Fibroblast of lung (primary cell): ENCODE results near the gene TDRD15.

Source experiments
- CTCF ChIP-seq, 2 donors: IDR thresholded peaks in 1 of 2; conservative IDR thresholded peaks in 1 of 2; 1 replicate in 1 of 2; 2 replicates in 1 of 2; pipeline ENCODE4 v1.5.1; 2011 to 2012; ENCODE audit warnings: low read length in 2 of 2, control low read depth in 1 of 2, inconsistent platforms in 1 of 2, low read depth in 1 of 2, mild to moderate bottlenecking in 1 of 2
- EZH2 ChIP-seq: IDR thresholded peaks from 2 replicates; pipeline ENCODE4 v1.5.1; 2012; ENCODE audit warnings: low read length, control low read depth, mild to moderate bottlenecking; ENCODE audit errors: missing control alignments

GRCh38 chr2:21099281-21099907, 24.4 kb upstream of the TDRD15 start:
- no peak for TF ChIP-seq CTCF (conservative IDR thresholded peaks at IDR 0.05 in 1 of 2, IDR thresholded peaks at IDR 0.05 in 1 of 2; ENCODE audit: low read depth in 1 of 2, low read length in 2 of 2)
- no peak for TF ChIP-seq EZH2
